HEK293 (cell line): ENCODE results near the gene SLC35F3.

Experiments
- HOXA7 ChIP-seq: sonication (generic); formaldehyde crosslinking; IDR thresholded peaks from 2 replicates; pipeline ENCODE4 v1.8.1; 2022; ENCODE audit warnings: missing genetic modification reagents, borderline replicate concordance
- SETDB1 ChIP-seq: IDR thresholded peaks from one replicate; pipeline ENCODE4 v1.6.1; 2017; ENCODE audit warnings: mild to moderate bottlenecking, low read length, moderate library complexity, mixed read lengths; ENCODE audit not compliant: insufficient read length
- SP2 ChIP-seq: fragments of 450-650 bp; formaldehyde crosslinking; IDR thresholded peaks from 2 replicates; pipeline ENCODE4 v1.5.1; 2016; ENCODE audit warnings: missing biosample characterization, missing genetic modification characterization
- TRIM28 ChIP-seq: IDR thresholded peaks from 2 replicates; pipeline ENCODE4 v1.6.1; 2011; ENCODE audit warnings: low read length, control low read depth, borderline replicate concordance
- YY1 ChIP-seq: fragments of 450-650 bp; formaldehyde crosslinking; IDR thresholded peaks from 2 replicates; pipeline ENCODE4 v1.5.1; 2018; ENCODE audit warnings: missing biosample characterization, missing genetic modification characterization
- ZNF121 ChIP-seq: fragments of 450-650 bp; formaldehyde crosslinking; IDR thresholded peaks from 2 replicates; pipeline ENCODE4 v1.5.1; 2016; ENCODE audit warnings: missing biosample characterization, missing genetic modification characterization
- ZNF302 ChIP-seq: fragments of 450-650 bp; formaldehyde crosslinking; IDR thresholded peaks from 2 replicates; pipeline ENCODE4 v1.5.1; 2016; ENCODE audit warnings: missing biosample characterization, missing genetic modification characterization, low read depth
- ZNF549 ChIP-seq: fragments of 450-650 bp; IDR thresholded peaks from 2 replicates; pipeline ENCODE4 v1.5.1; 2018; ENCODE audit warnings: missing biosample characterization, missing genetic modification characterization, mild to moderate bottlenecking, inconsistent platforms, moderate library complexity
- ZNF561 ChIP-seq: fragments of 450-650 bp; IDR thresholded peaks from 2 replicates; pipeline ENCODE4 v1.5.1; 2018; ENCODE audit warnings: missing biosample characterization, missing genetic modification characterization, borderline replicate concordance
- TF ChIP-seq, protein P1 (sequence below): fragments of 450-650 bp; formaldehyde crosslinking; IDR thresholded peaks from 2 replicates; pipeline ENCODE4 v1.5.1; 2016; ENCODE audit warnings: missing biosample characterization, missing genetic modification characterization
- TF ChIP-seq, protein P2 (sequence below): fragments of 450-650 bp; formaldehyde crosslinking; IDR thresholded peaks from 2 replicates; pipeline ENCODE4 v1.5.1; 2016; ENCODE audit warnings: missing biosample characterization, missing genetic modification characterization
- TF ChIP-seq, protein P3 (sequence below): fragments of 450-650 bp; formaldehyde crosslinking; IDR thresholded peaks from 2 replicates; pipeline ENCODE4 v1.5.1; 2016; ENCODE audit warnings: missing biosample characterization, missing genetic modification characterization
- TF ChIP-seq, protein P4 (sequence below): fragments of 450-650 bp; formaldehyde crosslinking; IDR thresholded peaks from 2 replicates; pipeline ENCODE4 v1.5.1; 2016; ENCODE audit warnings: missing biosample characterization, missing genetic modification characterization
- TF ChIP-seq, protein P5 (sequence below): fragments of 450-650 bp; formaldehyde crosslinking; IDR thresholded peaks from 2 replicates; pipeline ENCODE4 v1.5.1; 2017; ENCODE audit warnings: missing biosample characterization, missing genetic modification characterization

DNA sequence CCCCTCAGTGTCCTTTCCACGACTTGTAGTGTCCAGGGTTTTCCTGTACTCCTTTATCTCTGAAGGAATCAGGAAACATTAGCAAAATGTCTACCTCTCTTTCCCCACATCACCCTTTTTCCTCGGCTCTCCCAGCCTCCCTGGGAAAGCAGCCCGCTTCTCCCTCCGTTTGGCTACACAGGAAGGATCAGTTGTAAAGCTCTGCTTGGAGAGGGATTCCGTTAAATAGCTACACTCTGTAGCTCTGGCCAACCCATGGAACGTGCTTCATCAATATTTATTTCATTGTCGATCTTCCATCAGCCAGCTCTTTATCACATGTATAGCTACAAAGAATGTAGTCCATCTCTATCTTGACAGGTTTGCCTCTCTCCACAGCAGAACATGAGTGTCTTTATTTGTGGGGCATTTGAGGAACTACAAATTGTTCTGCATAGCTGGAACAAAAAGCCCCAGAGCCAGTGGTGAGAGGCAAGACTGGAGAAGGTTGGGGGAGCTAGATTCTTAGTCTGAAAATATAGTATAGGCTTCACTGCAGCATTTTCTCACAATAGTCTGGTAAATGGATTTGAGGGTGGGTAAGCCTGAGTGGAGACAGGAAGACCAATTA is 191.8 kb downstream of the SLC35F3 start:
- TF ChIP-seq HOXA7 (CRISPR knock-in tag) (no peak), ZNF549 (tag by site-specific recombination) (no peak), ZNF121 (tag by site-specific recombination) (no peak), TRIM28 (no peak), ZNF302 (tag by site-specific recombination) (no peak), SP2 (no peak), SETDB1 (no peak), ZNF561 (no peak), YY1 (tag by site-specific recombination) (no peak)
- TF ChIP-seq, protein P1, sequence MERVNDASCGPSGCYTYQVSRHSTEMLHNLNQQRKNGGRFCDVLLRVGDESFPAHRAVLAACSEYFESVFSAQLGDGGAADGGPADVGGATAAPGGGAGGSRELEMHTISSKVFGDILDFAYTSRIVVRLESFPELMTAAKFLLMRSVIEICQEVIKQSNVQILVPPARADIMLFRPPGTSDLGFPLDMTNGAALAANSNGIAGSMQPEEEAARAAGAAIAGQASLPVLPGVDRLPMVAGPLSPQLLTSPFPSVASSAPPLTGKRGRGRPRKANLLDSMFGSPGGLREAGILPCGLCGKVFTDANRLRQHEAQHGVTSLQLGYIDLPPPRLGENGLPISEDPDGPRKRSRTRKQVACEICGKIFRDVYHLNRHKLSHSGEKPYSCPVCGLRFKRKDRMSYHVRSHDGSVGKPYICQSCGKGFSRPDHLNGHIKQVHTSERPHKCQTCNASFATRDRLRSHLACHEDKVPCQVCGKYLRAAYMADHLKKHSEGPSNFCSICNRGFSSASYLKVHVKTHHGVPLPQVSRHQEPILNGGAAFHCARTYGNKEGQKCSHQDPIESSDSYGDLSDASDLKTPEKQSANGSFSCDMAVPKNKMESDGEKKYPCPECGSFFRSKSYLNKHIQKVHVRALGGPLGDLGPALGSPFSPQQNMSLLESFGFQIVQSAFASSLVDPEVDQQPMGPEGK (tag by site-specific recombination) = no peak
- TF ChIP-seq, protein P2, sequence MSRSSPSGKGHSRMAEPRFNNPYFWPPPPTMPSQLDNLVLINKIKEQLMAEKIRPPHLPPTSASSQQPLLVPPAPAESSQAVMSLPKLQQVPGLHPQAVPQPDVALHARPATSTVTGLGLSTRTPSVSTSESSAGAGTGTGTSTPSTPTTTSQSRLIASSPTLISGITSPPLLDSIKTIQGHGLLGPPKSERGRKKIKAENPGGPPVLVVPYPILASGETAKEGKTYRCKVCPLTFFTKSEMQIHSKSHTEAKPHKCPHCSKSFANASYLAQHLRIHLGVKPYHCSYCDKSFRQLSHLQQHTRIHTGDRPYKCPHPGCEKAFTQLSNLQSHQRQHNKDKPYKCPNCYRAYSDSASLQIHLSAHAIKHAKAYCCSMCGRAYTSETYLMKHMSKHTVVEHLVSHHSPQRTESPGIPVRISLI (tag by site-specific recombination) = no peak
- TF ChIP-seq, protein P3, sequence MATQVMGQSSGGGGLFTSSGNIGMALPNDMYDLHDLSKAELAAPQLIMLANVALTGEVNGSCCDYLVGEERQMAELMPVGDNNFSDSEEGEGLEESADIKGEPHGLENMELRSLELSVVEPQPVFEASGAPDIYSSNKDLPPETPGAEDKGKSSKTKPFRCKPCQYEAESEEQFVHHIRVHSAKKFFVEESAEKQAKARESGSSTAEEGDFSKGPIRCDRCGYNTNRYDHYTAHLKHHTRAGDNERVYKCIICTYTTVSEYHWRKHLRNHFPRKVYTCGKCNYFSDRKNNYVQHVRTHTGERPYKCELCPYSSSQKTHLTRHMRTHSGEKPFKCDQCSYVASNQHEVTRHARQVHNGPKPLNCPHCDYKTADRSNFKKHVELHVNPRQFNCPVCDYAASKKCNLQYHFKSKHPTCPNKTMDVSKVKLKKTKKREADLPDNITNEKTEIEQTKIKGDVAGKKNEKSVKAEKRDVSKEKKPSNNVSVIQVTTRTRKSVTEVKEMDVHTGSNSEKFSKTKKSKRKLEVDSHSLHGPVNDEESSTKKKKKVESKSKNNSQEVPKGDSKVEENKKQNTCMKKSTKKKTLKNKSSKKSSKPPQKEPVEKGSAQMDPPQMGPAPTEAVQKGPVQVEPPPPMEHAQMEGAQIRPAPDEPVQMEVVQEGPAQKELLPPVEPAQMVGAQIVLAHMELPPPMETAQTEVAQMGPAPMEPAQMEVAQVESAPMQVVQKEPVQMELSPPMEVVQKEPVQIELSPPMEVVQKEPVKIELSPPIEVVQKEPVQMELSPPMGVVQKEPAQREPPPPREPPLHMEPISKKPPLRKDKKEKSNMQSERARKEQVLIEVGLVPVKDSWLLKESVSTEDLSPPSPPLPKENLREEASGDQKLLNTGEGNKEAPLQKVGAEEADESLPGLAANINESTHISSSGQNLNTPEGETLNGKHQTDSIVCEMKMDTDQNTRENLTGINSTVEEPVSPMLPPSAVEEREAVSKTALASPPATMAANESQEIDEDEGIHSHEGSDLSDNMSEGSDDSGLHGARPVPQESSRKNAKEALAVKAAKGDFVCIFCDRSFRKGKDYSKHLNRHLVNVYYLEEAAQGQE = no peak
- TF ChIP-seq, protein P4, sequence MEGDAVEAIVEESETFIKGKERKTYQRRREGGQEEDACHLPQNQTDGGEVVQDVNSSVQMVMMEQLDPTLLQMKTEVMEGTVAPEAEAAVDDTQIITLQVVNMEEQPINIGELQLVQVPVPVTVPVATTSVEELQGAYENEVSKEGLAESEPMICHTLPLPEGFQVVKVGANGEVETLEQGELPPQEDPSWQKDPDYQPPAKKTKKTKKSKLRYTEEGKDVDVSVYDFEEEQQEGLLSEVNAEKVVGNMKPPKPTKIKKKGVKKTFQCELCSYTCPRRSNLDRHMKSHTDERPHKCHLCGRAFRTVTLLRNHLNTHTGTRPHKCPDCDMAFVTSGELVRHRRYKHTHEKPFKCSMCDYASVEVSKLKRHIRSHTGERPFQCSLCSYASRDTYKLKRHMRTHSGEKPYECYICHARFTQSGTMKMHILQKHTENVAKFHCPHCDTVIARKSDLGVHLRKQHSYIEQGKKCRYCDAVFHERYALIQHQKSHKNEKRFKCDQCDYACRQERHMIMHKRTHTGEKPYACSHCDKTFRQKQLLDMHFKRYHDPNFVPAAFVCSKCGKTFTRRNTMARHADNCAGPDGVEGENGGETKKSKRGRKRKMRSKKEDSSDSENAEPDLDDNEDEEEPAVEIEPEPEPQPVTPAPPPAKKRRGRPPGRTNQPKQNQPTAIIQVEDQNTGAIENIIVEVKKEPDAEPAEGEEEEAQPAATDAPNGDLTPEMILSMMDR = no peak
- TF ChIP-seq, protein P5, sequence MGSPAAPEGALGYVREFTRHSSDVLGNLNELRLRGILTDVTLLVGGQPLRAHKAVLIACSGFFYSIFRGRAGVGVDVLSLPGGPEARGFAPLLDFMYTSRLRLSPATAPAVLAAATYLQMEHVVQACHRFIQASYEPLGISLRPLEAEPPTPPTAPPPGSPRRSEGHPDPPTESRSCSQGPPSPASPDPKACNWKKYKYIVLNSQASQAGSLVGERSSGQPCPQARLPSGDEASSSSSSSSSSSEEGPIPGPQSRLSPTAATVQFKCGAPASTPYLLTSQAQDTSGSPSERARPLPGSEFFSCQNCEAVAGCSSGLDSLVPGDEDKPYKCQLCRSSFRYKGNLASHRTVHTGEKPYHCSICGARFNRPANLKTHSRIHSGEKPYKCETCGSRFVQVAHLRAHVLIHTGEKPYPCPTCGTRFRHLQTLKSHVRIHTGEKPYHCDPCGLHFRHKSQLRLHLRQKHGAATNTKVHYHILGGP (tag by site-specific recombination) = no peak
